ENCODE measurements around the gene ABCA1.
"Not testable (repeated sequence)": the region's sequence is repeated elsewhere in the genome, so short reads cannot be mapped to it uniquely, and the experiment has no call there.

The ABCA1 gene

DNA sequence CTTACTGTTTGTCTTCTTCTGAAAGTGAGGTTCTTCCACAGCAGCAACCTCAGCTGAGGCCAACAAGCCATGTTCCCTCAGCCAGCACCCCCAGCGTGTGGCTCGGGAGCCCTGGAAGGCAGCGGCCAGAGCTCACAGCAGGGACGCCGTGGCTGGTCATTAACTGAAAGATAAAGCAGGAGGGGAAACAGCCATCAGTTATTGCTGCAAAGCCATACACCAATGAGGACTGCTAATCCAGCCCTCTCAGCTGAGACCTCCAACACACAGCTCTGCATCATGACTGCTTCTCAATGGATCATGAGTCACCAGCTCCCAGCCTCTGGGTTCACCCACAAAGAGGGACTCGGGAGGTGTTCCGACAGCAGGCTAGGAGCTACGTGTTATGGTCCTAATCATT lies 24.3 kb downstream of the ABCA1 start:
- DNase-seq, result peak; percentile 48

DNA sequence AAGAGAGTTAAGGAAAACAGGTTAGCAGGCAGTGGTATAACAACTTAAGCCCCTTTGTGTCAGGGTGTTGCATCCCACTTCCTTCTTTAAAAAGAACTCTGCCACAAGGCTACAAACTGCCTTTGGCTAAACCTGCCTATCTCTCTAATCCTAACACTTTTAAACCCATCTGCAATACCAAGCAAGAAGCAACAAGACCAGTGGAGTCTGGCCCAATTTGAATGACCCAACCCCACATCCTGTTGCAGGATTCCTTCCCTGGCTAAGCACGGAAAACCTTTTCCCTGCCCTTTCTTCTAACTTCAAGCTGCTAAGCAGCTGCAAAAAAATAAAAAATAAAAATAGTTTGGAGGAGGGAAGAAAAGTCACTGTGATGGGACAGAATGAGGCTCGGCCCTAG lies 27.1 kb downstream of the ABCA1 start:
- no peak for DNase-seq

- DNase-seq, result no peak
Observed at GRCh38 chr9:104900324-104900723, 27.6 kb downstream of the ABCA1 start.

- DNase-seq, result no peak
Observed at GRCh38 chr9:104899759-104900247, 28.2 kb downstream of the ABCA1 start.

DNA sequence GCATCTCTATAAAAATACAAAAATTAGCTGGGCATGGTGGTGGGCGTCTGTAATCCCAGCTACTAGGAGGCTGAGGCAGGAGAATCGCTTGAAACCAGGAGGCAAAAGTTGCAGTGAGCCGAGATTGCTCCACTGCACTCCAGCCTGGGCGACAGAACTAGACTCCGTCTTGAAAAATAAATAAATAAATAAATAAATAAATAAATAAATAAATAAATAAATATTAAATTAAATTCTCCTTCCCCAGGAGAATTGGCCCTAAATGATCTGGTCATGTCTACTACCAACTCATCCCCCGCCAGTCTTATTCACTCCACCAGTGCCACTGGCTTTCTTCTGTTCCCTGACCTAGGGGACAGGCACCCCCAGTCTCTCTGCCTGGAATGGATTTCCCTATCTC lies 29.6 kb downstream of the ABCA1 start:
- DNase-seq, result not testable (repeated sequence)

- no peak for DNase-seq
Observed at GRCh38 chr9:104896131-104896530, 31.8 kb downstream of the ABCA1 start.

DNA sequence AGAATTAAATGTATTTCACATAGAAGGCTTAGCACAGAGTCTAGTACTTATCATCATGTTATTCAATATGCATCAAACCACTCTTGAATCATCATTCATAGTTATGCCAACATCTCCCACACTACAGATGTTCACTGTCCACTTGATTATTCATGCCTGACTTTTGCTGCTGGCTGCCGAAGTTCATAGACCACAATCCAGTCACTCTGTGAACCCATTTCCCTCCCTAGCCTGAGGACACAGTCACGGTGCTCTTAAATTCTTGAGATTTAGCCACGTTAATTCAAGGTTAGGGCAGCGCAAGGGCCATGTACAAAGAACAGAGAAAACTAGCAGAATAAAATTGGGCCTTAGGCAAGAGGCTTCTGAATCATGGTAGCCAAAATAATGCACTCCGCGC lies 32.4 kb downstream of the ABCA1 start:
- DNase-seq, result peak; percentile 45

DNA sequence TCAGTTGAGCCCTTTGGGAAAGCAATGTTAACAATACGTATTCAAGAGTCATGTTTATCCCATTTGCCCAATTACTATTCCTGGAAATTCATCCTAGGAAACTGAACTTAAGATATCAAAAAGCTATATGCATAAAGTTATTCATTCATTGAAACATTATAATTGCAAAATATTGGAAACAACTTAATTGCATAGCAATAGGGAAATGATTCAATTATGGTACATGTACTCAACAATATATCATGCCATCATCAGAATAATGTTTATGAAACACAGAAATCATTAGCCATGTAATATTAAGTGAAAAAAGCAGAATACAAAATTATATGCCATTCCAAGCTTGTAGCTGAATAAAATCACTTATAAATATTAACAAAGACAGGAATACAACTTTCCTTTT lies 35.3 kb downstream of the ABCA1 start:
- no peak for DNase-seq

DNA sequence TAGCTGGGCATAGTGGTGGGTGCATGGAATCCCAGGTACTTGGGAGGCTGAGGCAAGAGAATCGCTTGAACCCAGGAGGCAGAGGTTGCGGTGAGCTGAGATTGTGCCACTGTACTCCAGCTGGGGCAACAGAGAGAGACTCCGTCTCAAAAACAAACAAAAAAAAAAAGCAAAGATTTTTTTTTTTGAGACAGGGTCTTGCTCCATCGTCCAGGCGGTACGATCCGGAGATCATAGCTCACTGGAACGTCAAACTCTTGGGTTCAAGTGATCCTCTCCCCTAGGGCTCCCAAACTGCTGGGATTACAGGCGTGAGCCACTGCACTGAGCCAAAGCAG lies 37.6 kb downstream of the ABCA1 start:
- no peak for DNase-seq

DNA sequence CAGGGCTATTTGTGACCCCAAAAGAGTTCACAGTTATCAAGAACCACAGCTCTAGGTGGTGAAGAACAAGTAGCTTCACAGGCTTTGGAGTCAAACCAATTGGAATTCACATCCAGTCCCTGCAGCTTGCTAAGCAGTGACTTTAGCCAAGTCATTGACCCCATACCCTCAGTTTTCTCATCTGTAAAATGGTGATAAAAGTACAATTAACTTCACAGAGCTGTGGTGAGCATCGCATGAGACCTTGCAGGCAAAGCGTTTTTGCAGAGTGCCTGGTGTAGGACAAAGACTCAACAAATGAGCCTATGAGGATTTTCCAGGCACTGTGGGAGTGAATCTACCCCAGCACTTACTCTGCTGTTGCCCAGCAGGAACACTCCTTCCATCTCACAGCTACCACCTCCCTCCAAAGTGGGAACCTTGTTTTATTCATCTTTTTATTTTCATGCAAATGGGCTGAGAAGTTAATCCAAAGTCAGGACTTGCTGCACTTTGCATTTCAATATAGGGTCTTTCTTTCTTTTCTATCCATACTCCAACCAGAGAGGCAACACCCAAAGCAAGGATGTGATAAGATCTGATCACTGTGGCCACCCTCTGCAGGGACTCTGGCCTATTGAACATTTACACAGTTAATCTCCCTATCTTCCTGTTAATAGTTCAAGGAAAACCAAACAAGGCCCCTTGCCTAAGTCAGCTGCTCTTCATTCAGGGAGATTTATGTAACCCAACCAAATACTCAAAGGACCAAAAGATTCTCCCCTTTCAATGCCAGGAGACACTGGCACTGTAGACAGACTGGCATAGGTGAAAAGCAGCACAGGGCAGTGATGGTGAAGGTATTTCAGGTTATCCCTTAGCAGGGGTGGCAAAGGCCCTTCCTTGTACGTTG lies 41.9 kb downstream of the ABCA1 start:
- DNase-seq, result no peak

GRCh38 chr9:104883169-104883568 lies 44.8 kb downstream of the ABCA1 start:
- DNase-seq, result no peak

DNA sequence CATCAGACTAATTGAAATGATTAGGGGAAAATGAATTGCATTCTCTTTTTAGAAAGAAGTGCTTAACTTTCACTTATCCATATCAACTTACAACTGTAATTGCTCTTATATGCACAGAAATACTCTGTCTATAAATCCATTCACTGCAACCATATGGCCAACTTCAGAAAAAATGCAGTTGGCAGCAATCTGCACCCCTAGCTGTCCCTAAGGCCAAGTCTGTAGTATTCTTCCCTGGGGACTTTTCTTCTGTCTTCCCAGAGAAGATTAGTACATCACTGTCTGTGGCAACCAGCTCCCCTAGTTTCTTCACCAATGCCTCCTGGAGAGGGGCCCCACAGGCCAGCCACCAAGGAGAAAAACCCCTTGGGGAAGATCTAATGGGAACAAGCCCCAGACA lies 45.4 kb downstream of the ABCA1 start:
- no peak for DNase-seq

- no peak for DNase-seq
Observed at GRCh38 chr9:104882086-104882485, 45.9 kb downstream of the ABCA1 start.

- DNase-seq, result no peak
Observed at GRCh38 chr9:104879555-104880309, 48.2 kb downstream of the ABCA1 start.

DNA sequence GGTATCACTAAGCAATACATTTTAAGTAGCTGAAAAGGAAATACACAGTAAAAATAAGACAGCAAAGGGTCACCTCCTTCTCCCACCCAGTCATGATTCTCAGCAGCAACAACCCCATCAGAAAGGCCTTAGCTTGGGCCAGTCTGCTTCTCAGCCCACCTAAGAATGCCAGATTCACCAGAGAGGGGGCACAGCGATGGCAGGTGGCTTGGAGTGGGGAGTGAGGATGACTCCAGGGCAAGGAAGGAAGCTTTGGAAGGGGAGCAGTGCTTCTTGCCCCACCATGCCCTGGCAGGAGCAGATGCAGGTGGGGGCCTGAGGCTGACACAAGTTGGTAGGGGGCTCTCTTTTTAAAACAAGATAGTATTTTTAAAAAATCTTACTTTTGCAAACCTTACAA lies 51.4 kb downstream of the ABCA1 start:
- DNase-seq, result no peak

GRCh38 chr9:104875897-104876296 lies 52.1 kb downstream of the ABCA1 start:
- DNase-seq, result no peak

- DNase-seq, result no peak
Observed at GRCh38 chr9:104875320-104875719, 52.6 kb downstream of the ABCA1 start.

DNA sequence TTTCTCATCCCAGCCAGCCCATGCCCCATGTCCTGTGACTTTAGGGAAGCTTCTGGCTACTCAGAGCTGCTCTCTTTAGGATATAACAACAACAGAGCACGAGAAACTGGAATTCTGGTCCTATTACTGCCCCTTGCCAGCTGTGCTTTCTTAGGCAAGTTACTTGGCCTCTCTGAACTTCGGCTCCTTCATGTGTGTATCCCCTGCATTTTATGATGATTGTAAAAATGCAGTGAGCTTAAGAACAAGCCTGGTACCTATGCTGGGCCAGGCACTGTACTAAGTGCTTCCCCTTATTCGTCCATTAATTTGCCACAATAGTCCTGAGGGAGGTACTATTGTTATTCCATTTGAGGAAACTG lies 54.5 kb downstream of the ABCA1 start:
- no peak for DNase-seq

DNA sequence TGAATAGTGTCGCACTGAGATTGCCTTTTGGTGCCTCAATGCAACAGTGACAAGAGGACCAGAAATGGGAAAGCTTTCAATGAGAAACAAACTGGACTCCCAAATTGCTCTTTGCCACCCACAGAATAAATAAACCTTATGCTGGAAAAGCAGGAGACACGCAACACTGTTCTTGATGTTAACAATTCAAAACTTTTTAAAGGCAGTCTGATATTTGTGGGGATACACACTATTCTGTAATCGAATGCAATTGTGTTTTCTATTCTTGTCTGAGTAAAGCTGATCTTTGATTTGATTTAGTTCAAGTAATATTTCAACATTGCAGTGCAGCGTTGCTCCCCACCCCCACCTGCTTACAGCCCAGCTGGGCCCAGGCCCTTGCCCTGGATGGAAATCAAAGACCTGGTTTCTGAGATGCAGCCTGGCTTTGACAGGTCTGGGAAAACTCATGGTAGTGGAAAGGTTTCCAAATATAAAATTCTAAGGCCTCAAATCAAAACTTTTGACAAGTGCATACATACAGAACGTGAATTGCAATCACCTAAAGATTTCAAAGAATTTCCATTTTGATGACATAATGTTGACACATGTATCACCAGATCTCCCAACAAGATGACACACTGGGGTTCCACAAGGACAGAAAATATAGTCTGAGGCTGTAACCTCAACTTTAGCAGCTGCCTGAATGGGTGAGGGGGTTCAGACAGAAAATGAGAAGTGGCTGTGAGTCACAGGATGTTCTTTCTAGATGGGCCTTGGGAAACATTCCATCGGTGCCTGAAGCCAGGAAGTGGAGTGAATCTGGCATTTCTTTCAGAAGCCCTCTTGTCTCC lies 55.1 kb downstream of the ABCA1 start:
- DNase-seq, result peak; percentile 98

- no peak for DNase-seq
Observed at GRCh38 chr9:104871961-104872527, 55.9 kb downstream of the ABCA1 start.

GRCh38 chr9:104869811-104870210 lies 58.1 kb downstream of the ABCA1 start:
- DNase-seq, result peak; percentile 79

DNA sequence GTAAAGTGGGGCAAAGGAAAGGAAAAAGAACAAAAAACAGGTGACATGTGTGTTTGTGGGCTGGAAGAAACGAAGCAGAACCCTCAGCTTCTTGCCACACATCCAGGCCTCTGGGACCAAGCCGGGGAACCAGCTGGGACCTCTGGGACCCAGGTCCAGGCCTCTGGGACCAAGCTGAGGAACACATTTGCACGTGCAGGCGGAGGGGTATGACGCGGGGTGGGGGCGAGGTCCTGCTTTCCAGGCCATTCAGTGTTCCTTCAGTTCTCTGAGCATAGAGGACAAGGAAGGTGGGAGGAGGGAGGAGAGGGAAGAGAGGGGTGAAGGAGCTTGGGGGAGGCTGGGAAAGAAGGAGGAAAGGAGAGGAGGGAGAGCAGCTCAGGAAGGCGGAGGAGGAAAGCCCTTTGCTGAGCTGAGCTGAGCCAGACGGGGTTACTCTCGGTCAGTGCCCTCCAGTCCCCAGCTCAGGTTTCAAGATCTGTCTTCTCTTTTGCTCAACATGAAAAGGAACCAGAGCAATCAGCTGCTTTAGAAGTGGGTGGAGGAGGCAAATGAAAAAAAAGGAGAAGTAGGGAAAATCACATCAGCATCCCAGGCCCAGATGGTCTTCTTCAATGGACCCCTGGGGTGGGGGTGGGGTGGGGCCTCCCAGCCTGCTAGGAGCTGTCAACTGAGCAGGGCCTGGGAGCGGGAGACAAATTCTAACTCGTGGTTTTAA lies 59.1 kb downstream of the ABCA1 start:
- peak; percentile 83 for DNase-seq

All from fibroblast of skin of back (primary cell).